Fibroblast of villous mesenchyme (primary cell): ENCODE data around the gene RGS3. TPM values are rescaled to one million over a fixed set of nuclear protein-coding genes. Genes with fewer than 3 reads are reported as not detected.
A peak's percentile ranks its signal among the peaks of the same experiment; 100 is the strongest.

Experiments used
- DNase-seq: peaks from one replicate; pipeline ENCODE4 v3.0.0-alpha.2; 2010; ENCODE audit warnings: low read depth
- H3K4me3 ChIP-seq: 2 replicates; pipeline ENCODE4 v1.5.1; 2011; ENCODE audit warnings: low read depth, mild to moderate bottlenecking, low read length
- CTCF ChIP-seq: IDR thresholded peaks from 2 replicates; pipeline ENCODE4 v1.5.1; 2012; ENCODE audit warnings: low read depth, mild to moderate bottlenecking, low read length; ENCODE audit not compliant: insufficient read depth
- total RNA-seq: library from RNA; depleted of rRNA; stranded (reverse); fragments of >200 nt; gene quantifications from 2 replicates; pipeline ENCODE4 v1.2.3, GENCODE V29; 2012

RGS3 gene
- total RNA-seq, 1 donor, result 37.1 TPM

GRCh38 chr9:113619491-113620376 is 156.2 kb downstream of the RGS3 start:
- TF ChIP-seq CTCF, result no peak
- H3K4me3 ChIP-seq, result no peak overlapping the region
- DNase-seq, result no peak

GRCh38 chr9:113620377-113621161 is 157.0 kb downstream of the RGS3 start:
- H3K4me3 ChIP-seq, result no peak overlapping the region
- TF ChIP-seq CTCF, result no peak
- DNase-seq, result peak; percentile 85

- no peak overlapping the region for H3K4me3 ChIP-seq
- DNase-seq, result peak; percentile 66
- TF ChIP-seq CTCF, result no peak
Observed at GRCh38 chr9:113621309-113621791, 157.8 kb downstream of the RGS3 start.

- DNase-seq, result no peak
- H3K4me3 ChIP-seq, result no peak overlapping the region
- TF ChIP-seq CTCF, result no peak
Observed at GRCh38 chr9:113621980-113622379, 158.5 kb downstream of the RGS3 start.

- no peak for TF ChIP-seq CTCF
- DNase-seq, result peak; percentile 64
Observed at GRCh38 chr9:113622600-113623400, 159.3 kb downstream of the RGS3 start.

GRCh38 chr9:113623851-113624485 is 160.4 kb downstream of the RGS3 start:
- TF ChIP-seq CTCF, result no peak
- H3K4me3 ChIP-seq, result no peak overlapping the region
- no peak for DNase-seq

More at GRCh38 chr9:113622600-113623400, 159.3 kb downstream of the RGS3 start:
- H3K4me3 ChIP-seq, result no peak overlapping the region
